Measurements from ENCODE around the gene OSTF1.

Gene OSTF1

DNA sequence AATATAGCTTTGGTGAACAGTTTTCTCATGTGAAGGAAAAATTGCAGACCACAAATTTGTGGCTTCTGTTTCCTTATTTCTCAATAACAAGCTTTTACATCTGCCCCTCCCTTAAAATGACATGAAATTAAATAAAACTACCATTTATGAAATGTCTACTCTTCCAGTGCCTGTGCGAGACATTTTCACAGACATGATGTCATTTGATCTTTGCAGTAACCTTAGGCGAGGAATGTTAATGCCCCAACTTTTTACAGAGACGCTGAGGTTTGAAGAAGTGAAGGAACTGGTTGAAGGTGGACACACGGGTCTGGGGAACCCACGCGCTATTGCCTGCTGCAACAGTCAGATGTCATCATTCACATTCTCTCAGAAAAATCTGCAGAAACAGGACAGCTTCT is 61.5 kb downstream of the OSTF1 start:
- no peak for TF ChIP-seq CTCF (IDR thresholded peaks at IDR 0.05; ENCODE audit: low read depth, low read length, missing control alignments)
- DNase-seq, result no peak
- H3K27ac ChIP-seq, result no peak overlapping the region
- in situ Hi-C loops (cut with HindIII; ENCODE audit: low pct_ligation_motif_present, low sequenced_read_pairs), result no loop called here
- H3K27me3 ChIP-seq (replicated peaks), result no peaks in the 10 kb centered on the region
- no peak overlapping the region for H3K4me3 ChIP-seq (ENCODE audit: low read depth, low read length)
- H3K36me3 ChIP-seq (replicated peaks), result no peaks in the 10 kb centered on the region

DNA sequence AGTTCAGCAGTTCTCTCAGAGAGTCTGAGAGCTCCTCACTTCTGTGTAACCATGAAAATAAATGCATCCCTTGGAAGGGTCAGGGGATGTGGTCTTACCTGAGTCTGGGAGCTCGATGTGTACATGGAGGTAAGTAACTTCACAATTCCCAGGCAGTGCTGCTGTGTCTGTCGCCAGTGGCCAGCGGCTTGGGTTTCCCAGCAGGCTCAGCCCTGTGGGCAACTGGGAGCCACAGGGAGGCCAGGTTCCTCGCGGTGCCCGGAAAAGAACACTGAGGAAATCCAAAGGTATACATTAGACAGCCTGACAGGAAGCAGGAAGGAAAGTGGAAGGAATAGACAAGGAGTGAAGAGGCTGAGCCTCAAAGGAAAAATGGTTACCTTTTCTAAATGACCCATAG is 62.2 kb downstream of the OSTF1 start:
- TF ChIP-seq CTCF (IDR thresholded peaks at IDR 0.05; ENCODE audit: low read depth, low read length, missing control alignments), result no peak
- H3K27ac ChIP-seq, result no peak overlapping the region
- DNase-seq, result no peak
- no peak overlapping the region for H3K4me3 ChIP-seq (ENCODE audit: low read depth, low read length)
- in situ Hi-C loops (cut with HindIII; ENCODE audit: low pct_ligation_motif_present, low sequenced_read_pairs), result no loop called here
- no peaks in the 10 kb centered on the region for H3K36me3 ChIP-seq (replicated peaks)
- H3K27me3 ChIP-seq (replicated peaks), result no peaks in the 10 kb centered on the region

GRCh38 chr9:75152416-75152815 is 64.1 kb downstream of the OSTF1 start:
- in situ Hi-C loops (cut with HindIII; ENCODE audit: low pct_ligation_motif_present, low sequenced_read_pairs), result no loop called here
- H3K4me3 ChIP-seq (ENCODE audit: low read depth, low read length), result no peak overlapping the region
- DNase-seq, result no peak
- H3K27me3 ChIP-seq (replicated peaks), result no peaks in the 10 kb centered on the region
- no peaks in the 10 kb centered on the region for H3K36me3 ChIP-seq (replicated peaks)
- no peak for TF ChIP-seq CTCF (IDR thresholded peaks at IDR 0.05; ENCODE audit: low read depth, low read length, missing control alignments)
- H3K27ac ChIP-seq, result no peak overlapping the region

DNA sequence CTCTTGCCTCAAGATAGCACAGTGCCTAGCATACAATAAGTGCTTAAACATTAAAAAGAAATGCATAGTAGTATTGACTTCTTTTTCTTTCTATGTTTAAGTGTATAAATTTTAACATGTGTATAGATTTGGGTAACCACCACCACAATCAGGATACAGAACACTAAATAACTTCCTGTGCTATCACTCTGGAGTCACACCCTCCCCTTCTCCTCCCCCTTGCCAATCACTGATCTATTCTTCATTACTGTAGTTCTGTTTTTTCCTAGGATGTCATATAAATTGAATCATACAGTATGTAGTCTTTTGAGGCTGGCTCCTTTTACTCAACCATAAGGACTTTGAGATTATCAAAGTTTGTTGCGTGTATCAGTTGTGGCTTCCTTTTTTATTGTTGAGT is 68.5 kb downstream of the OSTF1 start:
- Histone ChIP-seq H3K4me3 (ENCODE audit: low read depth, low read length) (no peak overlapping the region), H3K27ac (no peak overlapping the region), H3K36me3 (replicated peaks) (no peaks in the 10 kb centered on the region), H3K27me3 (replicated peaks) (no peaks in the 10 kb centered on the region)
- in situ Hi-C loops (cut with HindIII; ENCODE audit: low pct_ligation_motif_present, low sequenced_read_pairs), result no loop called here
- TF ChIP-seq CTCF (IDR thresholded peaks at IDR 0.05; ENCODE audit: low read depth, low read length, missing control alignments), result no peak
- DNase-seq, result no peak

DNA sequence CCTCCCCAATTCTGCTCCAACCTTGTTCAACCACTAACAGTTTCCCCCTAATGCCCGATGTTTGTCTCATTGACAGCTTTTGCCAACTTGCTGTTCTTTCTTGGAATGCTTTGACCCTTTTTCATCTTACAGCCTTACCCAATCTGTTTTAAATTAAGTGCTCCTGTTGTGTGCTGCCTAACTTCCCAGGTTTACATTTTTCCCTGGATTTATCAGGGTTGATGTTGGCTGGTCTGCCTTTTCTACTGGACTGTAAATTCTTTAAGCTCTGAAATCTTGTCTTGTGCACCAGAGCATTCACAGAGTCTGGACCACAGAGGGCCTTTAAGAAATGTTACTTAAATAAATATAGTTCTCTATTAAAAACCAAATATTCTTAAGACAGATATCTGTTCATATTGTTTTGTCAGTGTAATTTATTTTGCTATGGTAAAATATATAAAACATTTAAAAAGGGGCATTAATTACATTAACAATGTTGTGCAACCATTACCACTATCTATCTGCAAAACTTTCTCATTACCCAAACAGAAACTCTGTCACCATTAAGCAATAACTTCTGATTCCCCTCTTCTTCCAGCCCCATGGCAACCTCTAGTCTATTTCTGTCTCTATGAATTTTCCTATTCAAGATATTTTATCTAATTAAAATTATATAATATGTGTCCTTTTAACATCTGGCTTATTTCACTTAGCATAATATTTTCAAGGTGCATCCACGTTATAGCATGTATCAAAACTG is 73.0 kb downstream of the OSTF1 start:
- in situ Hi-C loops (cut with HindIII; ENCODE audit: low pct_ligation_motif_present, low sequenced_read_pairs), result no loop called here
- H3K27me3 ChIP-seq (replicated peaks), result no peaks in the 10 kb centered on the region
- no peak for DNase-seq
- H3K36me3 ChIP-seq (replicated peaks), result no peaks in the 10 kb centered on the region
- TF ChIP-seq CTCF (IDR thresholded peaks at IDR 0.05; ENCODE audit: low read depth, low read length, missing control alignments), result no peak
- H3K27ac ChIP-seq, result no peak overlapping the region
- no peak overlapping the region for H3K4me3 ChIP-seq (ENCODE audit: low read depth, low read length)

GRCh38 chr9:75163764-75164163 is 75.5 kb downstream of the OSTF1 start:
- in situ Hi-C loops (cut with HindIII; ENCODE audit: low pct_ligation_motif_present, low sequenced_read_pairs), result no loop called here
- TF ChIP-seq CTCF (IDR thresholded peaks at IDR 0.05; ENCODE audit: low read depth, low read length, missing control alignments), result no peak
- Histone ChIP-seq H3K27me3 (replicated peaks) (no peaks in the 10 kb centered on the region), H3K4me3 (ENCODE audit: low read depth, low read length) (no peak overlapping the region), H3K36me3 (replicated peaks) (no peaks in the 10 kb centered on the region), H3K27ac (no peak overlapping the region)
- no peak for DNase-seq

Data from brain microvascular endothelial cell (primary cell).